AG04449 (cell line): ENCODE measurements around the gene NLGN1.

Source experiments
- CTCF ChIA-PET: fragments of 350-600 bp; formaldehyde crosslinking; extraction: SDS; loops from one replicate; lab custom pipeline; 2021; ENCODE audit warnings: antibody characterized with exemption; lab: Yijun Ruan, JAX
- POLR2A ChIA-PET: fragments of 400-600, 350-600 bp; formaldehyde crosslinking; extraction: SDS; loops from one replicate; lab custom pipeline; 2020; ENCODE audit warnings: antibody characterized with exemption, inconsistent platforms; lab: Yijun Ruan, JAX
- DNase-seq: peaks from one replicate; pipeline ENCODE4 v3.0.0-alpha.2; 2010; ENCODE audit warnings: low read depth, low spot score
- H3K4me3 ChIP-seq: 2 replicates; pipeline ENCODE4 v1.5.1; 2011; ENCODE audit warnings: low read depth, mild to moderate bottlenecking, control low read depth, low read length
- TF ChIP-seq, protein P1 (sequence below): IDR thresholded peaks from one replicate; pipeline ENCODE4 v1.5.1; 2011; ENCODE audit warnings: mild to moderate bottlenecking, moderate library complexity, low read length, control low read depth, inconsistent platforms; ENCODE audit not compliant: insufficient read depth; ENCODE audit errors: missing control alignments

Gene NLGN1

DNA sequence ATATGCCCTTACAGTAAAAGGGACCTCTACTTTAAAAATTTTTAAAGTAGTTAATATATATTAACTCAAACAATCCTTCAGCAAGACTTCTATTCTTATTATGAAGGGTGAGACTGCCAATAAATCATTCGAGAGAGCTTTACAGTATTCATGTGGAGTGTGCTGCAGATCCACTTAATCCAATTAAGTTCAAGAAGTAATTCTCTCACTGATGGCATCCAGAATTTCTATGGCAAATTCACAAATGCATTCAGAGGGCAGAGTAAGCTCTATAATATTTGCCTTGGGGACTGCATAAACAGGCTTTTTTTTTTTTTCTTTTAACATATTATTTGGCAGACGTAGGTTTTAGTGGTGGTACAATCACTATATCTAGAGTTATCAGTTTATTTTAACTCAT lies 692.0 kb downstream of the NLGN1 start:
- TF ChIP-seq, protein P1, sequence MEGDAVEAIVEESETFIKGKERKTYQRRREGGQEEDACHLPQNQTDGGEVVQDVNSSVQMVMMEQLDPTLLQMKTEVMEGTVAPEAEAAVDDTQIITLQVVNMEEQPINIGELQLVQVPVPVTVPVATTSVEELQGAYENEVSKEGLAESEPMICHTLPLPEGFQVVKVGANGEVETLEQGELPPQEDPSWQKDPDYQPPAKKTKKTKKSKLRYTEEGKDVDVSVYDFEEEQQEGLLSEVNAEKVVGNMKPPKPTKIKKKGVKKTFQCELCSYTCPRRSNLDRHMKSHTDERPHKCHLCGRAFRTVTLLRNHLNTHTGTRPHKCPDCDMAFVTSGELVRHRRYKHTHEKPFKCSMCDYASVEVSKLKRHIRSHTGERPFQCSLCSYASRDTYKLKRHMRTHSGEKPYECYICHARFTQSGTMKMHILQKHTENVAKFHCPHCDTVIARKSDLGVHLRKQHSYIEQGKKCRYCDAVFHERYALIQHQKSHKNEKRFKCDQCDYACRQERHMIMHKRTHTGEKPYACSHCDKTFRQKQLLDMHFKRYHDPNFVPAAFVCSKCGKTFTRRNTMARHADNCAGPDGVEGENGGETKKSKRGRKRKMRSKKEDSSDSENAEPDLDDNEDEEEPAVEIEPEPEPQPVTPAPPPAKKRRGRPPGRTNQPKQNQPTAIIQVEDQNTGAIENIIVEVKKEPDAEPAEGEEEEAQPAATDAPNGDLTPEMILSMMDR = no peak
- no peak for DNase-seq
- POLR2A ChIA-PET = no interaction called here
- H3K4me3 ChIP-seq = no peak overlapping the region
- CTCF ChIA-PET = interaction anchor here (0.7 kb wide), 1 partner anchor 11 kb away, joined by 3 read pairs; no protein-coding TSS in a partner anchor

DNA sequence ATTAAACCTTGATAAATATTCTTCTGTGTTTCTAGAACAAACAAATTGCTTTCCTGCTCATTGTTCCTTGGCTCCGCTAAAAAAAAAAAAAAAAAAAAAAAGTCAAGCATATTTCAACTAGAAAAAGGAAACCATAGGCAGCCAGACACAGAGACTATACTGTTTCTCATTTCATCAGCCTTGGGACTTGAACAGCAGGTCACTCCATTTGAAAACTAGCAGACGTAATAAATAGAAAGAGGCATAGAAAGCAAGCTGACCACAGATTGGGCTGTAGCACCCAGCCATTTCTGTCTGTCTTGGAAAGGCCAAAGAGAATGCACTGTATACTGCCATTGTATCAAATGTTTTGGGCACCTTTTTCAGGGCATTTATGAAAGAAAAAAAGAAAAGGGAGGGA lies 697.1 kb downstream of the NLGN1 start:
- H3K4me3 ChIP-seq = no peak overlapping the region
- TF ChIP-seq, protein P1 = no peak
- POLR2A ChIA-PET = no interaction called here
- CTCF ChIA-PET = no interaction called here
- no peak for DNase-seq

DNA sequence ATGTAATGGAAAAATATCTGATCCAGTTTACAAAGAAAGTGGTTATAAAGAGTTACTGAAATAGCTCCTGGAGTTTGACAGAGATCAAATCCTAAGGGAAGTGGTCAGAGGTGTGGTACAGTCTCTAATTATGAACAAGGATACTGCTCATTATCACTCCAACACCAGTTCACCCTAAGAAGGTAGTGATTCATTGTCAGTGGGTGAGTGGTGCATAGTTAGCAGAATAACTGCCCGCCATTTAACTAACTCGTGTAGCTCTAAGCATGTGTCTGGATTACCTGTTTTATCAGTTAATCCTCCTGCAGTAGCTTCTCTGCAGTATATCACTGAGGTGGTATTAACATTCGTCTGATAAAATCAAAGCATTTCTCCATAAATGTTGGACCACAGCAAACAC lies 700.1 kb downstream of the NLGN1 start:
- CTCF ChIA-PET = no interaction called here
- TF ChIP-seq, protein P1 = no peak
- H3K4me3 ChIP-seq = no peak overlapping the region
- DNase-seq = no peak
- POLR2A ChIA-PET = no interaction called here

DNA sequence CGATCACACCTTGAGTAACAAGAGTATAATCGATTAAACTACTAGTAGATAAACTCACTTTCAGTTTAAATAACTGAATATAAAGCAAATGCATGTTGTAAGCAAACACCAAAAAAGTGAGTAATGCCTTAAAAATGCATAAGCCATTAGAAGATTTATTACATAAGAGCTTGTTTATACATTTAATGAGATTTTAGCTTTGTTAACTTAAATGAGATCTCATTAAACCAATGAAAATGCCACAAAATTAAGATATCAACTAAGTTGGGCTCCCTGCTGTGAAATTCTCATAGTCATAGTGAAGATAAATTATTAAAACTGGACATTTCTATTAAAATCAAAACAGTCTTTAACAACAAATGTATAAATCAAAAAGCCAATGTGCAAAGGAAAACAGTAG lies 701.2 kb downstream of the NLGN1 start:
- TF ChIP-seq, protein P1 = no peak
- H3K4me3 ChIP-seq = no peak overlapping the region
- no peak for DNase-seq
- ChIA-PET CTCF (no interaction called here), POLR2A (no interaction called here)

DNA sequence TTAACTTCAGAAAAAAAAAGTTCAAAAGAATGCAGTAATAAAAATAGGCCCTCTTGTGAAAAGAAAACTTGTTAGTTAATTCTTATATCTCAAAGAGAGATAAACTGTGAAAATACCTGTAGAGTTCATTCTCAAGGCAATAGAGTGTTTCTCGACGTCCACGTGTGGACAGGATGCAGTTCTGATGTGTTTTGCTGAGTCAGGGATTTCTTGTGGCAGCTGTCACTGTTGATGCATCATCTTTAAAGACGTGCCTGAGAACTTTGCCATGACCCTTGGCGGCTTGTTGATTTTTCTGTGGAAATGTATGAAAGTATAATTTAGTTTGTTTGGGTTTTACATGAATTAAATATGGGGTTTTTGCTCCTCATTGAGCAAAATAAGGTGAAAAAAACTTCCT lies 702.2 kb downstream of the NLGN1 start:
- CTCF ChIA-PET = interaction anchor here (0.7 kb wide), 1 partner anchor 11 kb away, joined by 3 read pairs; no protein-coding TSS in a partner anchor
- no peak for DNase-seq
- POLR2A ChIA-PET = no interaction called here
- no peak overlapping the region for H3K4me3 ChIP-seq
- TF ChIP-seq, protein P1 = no peak

DNA sequence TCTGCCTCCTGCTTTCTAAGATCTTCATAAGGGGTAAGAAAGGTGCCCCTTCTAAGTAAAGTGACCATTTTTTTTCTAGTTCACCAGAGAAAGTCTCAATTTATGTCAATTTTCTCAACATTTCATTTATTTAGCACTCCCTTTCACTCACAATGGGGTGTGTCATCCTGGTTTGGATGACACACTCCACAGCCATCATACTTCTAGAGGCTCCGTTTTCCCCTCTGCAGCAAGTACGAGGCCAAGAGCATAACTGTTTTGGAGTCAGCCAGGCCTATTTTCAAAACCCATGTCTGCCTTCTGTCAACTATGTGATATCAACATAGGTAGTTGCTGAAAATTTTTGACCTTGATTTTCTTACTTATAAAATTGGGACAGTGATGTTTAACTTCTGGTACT lies 703.2 kb downstream of the NLGN1 start:
- ChIA-PET CTCF (interaction anchor here (0.7 to 1.3 kb wide), 2 partner anchors 12 to 26 kb away, joined by 3 read pairs; no protein-coding TSS in a partner anchor), POLR2A (no interaction called here)
- DNase-seq = no peak
- TF ChIP-seq, protein P1 = no peak
- no peak overlapping the region for H3K4me3 ChIP-seq
